Stimulated activated CD8-positive, alpha-beta memory T cell treated with anti-CD3 and anti-CD28 coated beads, Interleukin-7, amount 100 ng/mL, for 4 hours (primary cell): Measurements from ENCODE around the gene OFD1.

Experiments
- DNase-seq, 2 donors: peaks; one replicate each; pipeline ENCODE4 v3.0.0-alpha.2; 2020; ENCODE audit warnings: low read depth in 2 of 2

The OFD1 gene

DNA sequence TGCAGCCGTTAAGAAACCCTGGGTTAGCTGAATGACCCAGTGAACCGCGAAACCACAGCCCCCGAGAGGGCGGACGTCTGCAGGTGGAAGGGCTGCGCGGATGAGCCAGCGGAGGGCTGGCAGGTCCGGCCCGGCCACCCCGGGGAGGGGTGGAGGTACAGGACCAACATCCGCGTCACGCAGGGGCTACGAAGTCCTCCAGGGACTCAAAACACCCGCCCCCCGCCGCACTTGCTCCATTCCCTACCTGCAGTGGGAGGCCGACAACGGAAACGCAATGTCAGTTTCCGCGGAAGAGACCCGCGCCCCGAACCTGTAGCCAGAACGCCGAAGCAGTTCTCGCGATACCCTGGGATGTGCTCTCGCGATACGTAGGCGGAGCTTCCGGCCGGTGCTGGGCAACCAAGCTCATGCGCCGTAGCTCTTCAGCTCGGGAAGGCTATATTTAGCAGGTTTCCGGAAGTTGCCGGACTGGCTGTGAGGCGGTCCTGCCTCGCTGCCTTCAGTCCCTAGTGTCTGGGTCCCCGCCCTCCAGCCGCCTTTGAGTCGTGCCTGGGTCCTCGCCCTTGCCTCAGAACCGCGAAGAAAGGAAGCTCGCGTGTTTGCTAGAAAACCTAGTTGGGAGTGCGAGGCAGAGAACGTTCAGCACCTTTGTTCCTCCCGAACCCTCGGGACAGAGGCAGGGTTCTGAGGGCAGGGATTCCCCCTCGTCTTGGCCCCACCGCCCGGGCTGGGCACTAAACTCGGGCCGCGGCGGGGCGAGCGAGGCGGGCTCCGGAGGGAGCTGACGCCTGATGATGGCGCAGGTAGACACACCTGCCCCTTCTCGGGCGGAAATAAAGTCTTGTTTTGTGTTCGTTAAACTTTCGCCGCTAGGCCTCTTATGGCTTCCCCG is at the start of gene OFD1, which contains the start of gene TRAPPC2:
TSS of gene OFD1 (plus strand) at position 471 of the 895 bp plus-strand sequence. CDS start at position 795, 324 bp downstream.
TSS of gene TRAPPC2 (minus strand) at position 343 of the 895 bp plus-strand sequence. CDS start 14,657 bp downstream, outside the sequence.
- peak; percentile 81 to 85 for DNase-seq

DNA sequence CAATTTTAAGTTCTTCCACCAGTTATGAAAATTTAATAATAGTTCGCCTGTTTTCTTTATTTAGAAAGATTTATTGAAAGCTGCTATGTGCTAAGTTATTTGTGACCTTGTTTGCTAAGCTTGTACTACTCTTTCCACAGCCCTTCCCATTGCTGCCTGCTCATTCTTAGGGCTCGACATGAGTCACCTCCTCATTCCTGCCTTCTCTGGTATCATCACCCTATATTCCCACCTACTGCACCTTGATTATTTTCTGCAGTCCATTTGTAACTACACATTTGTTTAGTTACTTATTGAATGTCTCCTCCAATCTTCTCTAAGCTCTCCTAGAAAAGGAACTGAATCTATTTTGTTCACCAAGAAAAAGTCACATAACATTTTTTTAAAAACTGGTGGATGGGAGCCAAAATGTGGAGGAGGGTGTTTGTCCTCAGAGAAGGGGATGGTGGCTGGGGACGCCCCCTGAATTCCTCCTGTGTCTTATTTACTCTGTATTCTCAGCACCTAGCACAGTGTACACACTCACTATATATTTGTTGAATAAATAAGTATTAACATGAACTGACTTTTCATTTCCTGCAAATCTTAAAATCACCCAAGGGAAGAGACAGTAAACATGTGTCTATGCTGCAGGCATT is 49.3 kb upstream of the OFD1 start:
- no peak for DNase-seq

GRCh38 chrX:13687203-13687602 is 47.3 kb upstream of the OFD1 start:
- no peak for DNase-seq

DNA sequence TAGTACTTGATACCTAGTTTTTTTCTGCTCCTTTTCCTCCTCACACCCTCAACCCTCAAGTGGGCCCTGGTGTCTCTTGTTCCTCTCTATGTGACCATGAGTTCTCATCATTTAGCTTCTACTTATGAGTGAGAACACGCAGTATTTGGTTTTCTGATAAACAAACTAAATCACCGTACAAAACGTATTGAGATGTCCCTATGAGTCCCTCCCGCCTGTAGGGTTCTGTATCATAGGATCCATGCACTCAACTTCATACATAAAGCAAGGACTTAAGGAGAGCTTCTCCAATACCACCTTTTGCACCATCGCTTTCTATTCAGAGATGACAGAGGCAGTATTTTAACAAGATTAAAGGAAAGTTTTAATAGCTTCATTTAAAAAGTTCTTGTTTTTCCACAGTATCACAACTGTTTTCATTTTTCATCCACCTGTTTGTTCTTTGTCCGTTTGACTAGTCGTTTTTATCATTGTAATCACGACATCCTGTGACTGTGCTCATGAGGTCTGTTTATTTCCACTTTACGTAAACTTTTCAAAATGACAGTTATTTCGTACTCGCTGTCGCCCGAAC is 46.1 kb upstream of the OFD1 start:
- no peak for DNase-seq

DNA sequence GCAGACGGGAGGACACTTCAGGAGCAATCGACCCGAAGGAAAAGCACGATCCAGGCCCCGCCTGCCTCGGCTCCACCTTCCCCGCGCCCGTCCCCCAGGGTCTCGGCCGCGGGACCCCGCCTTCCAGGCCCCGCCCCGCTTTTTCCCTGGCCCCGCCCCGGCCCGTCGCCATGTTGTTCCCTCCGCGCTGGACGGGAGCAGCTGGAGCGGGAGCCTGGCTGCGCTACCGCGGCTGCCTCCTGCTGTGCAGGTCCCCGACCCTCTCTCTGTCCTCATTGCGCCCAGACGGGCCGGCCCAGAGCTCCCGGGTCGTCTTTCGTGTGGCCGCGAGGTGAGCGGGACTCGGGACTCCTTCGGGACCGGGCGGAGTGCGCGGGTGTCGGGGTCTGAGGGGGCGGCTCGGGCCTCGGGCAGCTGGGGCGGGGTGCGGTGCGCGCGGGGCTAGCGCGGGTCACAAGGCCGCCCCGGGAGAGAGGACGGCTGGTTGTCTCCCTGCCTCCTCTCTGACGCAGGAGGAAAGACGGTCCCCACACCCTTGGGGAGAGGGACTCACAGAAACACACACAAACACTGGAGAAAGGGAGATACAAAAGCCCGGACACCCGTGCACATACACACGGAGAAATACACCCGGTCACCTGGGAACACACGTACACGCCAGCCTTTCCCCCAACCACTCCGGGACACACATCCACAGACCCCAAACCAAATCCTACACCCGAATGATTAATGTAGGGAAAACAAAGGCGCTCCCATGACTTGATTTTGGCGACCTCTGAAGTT is 45.4 kb upstream of the OFD1 start, which contains the start of gene RAB9A:
TSS of gene RAB9A (plus strand) at position 171 of the 783 bp plus-strand sequence. CDS start 19,619 bp downstream, outside the sequence.
- peak; percentile 48 to 76 for DNase-seq

- no peak for DNase-seq
Observed at GRCh38 chrX:13689741-13690211, 44.8 kb upstream of the OFD1 start.

- DNase-seq, result no peak
Observed at GRCh38 chrX:13690836-13691235, 43.7 kb upstream of the OFD1 start.

- peak in 1 of 2 donors; percentile 1 for DNase-seq
Observed at GRCh38 chrX:13691841-13692371, 42.6 kb upstream of the OFD1 start.

GRCh38 chrX:13692771-13693231 is 41.7 kb upstream of the OFD1 start:
- DNase-seq, result no peak

GRCh38 chrX:13693341-13693961 is 41.1 kb upstream of the OFD1 start:
- DNase-seq, result no peak

DNA sequence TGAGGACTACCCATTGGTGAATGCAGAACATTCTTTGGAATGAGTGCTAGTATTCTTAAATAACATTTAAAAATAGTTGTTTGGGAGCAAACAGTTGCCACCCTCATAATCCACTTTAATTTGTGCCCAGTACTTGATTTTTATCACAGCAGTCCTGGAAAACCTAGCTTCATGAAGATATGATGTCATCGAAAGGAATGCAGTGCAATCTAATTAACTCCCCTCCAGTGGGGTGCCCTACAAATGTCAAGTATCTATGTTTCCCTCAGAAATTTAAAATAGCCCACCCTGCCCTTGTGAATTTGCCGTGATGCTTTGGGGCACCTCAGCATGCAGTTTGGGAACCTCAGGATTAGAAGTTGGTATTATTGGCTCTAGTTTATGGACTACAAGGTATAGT is 40.2 kb upstream of the OFD1 start:
- DNase-seq, result no peak

DNA sequence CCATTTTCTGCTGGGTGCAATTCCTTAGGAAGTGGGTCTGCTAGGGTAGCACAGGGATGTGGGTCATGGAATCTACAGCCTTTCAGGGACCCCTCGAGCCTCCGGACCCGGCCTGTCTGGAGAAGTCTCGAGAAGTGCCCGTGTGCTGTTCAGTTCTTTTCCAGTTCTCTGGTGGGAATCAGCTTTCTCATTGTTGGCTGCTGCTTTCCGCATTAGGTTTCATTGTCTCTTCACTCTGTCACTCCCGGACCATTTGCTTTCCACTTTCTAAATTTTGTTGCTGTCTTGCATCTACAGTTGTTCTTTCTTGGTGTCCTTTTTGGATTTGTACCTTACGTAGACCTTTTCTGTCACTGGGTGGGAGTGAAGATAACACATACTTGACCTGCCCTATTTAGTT is 39.6 kb upstream of the OFD1 start:
- DNase-seq, result no peak

DNA sequence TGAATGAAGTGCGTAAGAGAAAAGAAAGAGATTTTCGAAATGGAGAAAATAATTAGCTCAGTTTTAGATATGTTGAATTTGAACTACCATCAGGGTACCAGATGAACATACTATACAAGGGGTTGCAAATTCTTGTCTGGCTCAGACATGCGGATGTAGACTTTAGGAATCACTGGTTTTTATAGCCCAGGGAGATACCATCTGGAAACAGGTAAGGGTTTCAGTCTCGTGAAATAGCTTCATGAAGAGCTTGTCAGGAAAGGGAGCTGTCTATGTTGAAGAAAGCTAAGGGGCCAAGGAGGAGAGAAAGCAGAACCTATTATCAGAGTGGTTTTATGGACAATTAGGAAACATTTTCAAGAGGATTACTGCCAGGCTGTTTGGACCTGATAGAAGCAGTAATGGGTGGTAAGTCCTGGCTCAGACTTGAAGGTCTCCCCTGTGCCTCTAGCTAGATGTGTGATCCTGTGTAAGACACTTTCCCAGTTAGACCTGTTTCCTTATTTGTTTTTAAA is 38.9 kb upstream of the OFD1 start:
- no peak for DNase-seq

DNA sequence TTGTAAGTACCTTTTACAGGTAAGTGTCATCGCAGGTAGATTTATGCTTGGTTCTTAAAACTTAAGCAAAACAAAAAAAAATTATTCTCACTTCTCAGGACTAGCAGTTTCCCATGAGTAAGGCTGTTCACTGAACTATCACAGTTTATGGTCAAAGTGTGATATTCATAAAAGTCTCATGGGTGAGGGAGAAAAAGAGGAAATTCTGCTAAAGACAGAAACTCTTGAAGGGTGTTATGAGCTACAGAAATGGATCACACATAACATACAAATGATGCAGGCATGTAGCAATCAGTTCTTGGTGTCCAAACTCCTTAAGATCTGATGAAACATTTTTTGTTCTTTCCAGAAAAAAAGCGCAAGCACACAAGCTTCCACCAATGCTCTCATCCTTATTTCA is 37.1 kb upstream of the OFD1 start:
- no peak for DNase-seq

DNA sequence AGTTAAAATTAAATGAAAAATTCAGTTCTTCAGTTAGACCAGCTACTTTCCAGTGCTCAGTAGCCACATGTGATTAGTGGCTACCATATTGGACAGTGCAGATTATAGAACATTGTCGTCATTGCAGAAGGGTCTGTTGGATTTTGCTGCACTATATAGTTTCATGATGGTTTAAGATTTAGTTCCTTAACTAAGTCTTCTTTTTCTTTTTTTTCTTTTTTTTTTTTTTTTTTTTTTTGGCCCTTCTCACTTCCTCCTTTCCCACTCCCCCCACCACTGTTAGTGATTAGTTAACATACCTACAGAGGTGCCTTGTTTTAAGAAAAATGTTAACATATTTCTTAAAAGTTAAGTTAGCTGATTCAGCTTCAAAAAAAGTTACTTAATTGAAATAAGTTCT is 36.6 kb upstream of the OFD1 start:
- DNase-seq, result no peak

DNA sequence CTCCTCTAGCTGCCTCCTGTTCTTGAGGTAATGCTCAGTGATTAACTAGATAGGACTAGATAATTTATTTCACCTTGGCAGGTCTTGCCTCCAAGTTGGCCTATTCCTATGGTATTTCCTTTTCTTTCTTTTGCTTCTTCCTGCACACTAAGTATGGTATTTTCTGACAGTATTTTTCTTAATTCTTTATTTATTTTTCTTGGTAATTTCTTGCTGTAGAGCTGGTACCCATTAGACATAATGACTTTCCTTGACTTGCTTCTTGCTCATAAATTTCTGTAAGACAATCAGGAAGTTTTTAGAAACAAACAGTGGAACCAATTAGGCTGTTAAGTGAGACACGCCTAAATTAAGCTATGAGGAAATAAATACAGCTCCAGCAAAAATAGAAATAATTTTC is 36.1 kb upstream of the OFD1 start:
- DNase-seq, result no peak

GRCh38 chrX:13699183-13699826 is 35.2 kb upstream of the OFD1 start:
- DNase-seq, result no peak

DNA sequence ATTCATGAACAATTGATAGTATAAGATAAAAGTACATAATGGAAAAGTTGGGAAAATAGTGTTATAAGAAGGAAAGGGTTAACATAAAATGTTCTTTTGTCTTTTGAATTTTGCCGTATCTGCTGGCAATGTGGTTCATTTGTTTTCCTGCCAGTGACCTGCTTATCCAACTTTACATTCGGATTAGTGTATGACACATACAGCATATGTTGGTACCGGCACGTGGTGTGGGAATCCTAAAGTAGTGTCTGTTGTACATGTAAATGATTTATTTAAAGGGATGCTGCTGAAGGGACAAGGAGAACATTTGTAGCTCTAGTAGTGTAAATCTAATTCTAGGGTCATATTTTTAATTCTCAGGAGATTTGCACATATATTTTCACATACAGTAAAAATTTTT is 34.2 kb upstream of the OFD1 start:
- no peak for DNase-seq

DNA sequence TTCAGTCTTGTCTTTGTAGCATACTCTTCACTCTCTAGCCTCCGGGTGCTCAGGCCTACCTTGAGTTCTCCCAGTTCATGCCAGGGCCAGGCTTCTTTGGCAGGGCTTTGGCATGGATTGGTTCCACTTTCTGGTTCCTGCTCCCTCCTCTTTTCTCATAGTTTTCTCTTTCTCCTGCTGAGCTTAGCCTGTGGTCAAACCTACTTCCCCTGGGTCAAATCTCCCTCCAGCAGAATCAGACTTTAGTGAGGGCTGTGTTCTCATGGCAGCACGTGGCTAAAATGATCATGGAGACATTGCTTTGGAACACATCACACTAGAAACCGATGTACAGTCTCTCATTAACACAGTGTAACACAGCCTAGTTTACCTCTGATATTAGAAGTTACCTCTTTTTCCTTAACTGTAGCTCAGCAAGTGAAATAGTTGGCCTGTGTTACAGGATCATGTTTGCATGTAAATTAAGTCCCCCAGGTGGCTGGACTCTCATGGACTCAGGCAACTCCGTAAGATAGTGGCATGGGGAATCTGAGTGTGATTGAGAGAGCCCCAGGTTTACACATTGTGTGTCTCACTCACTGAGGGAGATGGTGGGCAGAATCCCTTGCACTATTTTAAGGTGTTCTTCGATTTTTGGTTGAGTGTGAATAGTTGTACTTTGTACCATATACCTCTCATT is 32.3 kb upstream of the OFD1 start:
- DNase-seq, result no peak
